ENCODE data around the gene FBXL19. TPM values are rescaled to one million over a fixed set of nuclear protein-coding genes. Genes with fewer than 3 reads are reported as not detected.

The FBXL19 gene
- total and polyA plus RNA-seq, 9 of the 15 experiments (the other 6 are each of a cell fraction or from before 2014, with no cell fraction given) = 0.13 to 48.0 (median 13.5) TPM; not detected in 1

- TF ChIP-seq HDAC1 (IDR thresholded peaks at IDR 0.05) (peak in 1 of 2 experiments; percentile 65; a peak in 2 of 4 replicates), DACH1 (IDR thresholded peaks at IDR 0.05; ENCODE audit: partially characterized antibody) (no peak), NFXL1 (CRISPR knock-in tag; IDR thresholded peaks at IDR 0.05) (no peak), ZNF277 (CRISPR knock-in tag; IDR thresholded peaks at IDR 0.05; ENCODE audit: borderline replicate concordance) (no peak), NONO (IDR thresholded peaks at IDR 0.05; ENCODE audit: low read depth in 2 of 2, low read length in 1 of 2) (0 out of 4 replicates have a peak, but pooled peaks of 1 of the 2 experiments have one; percentile 12), HDAC3 (IDR thresholded peaks at IDR 0.05; ENCODE audit: borderline replicate concordance, partially characterized antibody) (no peak), SP1 (CRISPR knock-in tag; IDR thresholded peaks at IDR 0.05) (0 out of 2 replicates have a peak, but pooled peaks have one; percentile 2), RNF2 (IDR thresholded peaks at IDR 0.05) (peak; percentile 27; the same call in 1 of the 2 replicates), TARDBP (IDR thresholded peaks at IDR 0.05) (0 out of 2 replicates have a peak, but pooled peaks have one; percentile 24), RCOR1 (IDR thresholded peaks at IDR 0.05; ENCODE audit: borderline replicate concordance in 1 of 2, low read depth in 2 of 2, low read length in 2 of 2) (0 out of 4 replicates have a peak, but pooled peaks of 1 of the 2 experiments have one; percentile 8), ARHGAP35 (IDR thresholded peaks at IDR 0.05; ENCODE audit: partially characterized antibody) (peak; percentile 35), ZBTB11 (CRISPR knock-in tag; IDR thresholded peaks at IDR 0.05) (no peak), XRCC5 (IDR thresholded peaks at IDR 0.05; ENCODE audit: low read depth, low read length) (no peak), NFRKB (IDR thresholded peaks at IDR 0.05; ENCODE audit: low read depth) (no peak), SMARCC2 (IDR thresholded peaks at IDR 0.05; ENCODE audit: low read depth) (no peak), MBD1 (CRISPR knock-in tag; IDR thresholded peaks at IDR 0.05) (peak; percentile 89; the same call in 1 of the 2 replicates), POLR2AphosphoS5 (IDR thresholded peaks at IDR 0.05; ENCODE audit: control insufficient read depth, insufficient read depth, low read depth, low read length) (0 out of 2 replicates have a peak, but pooled peaks have one; percentile 18), YBX1 (IDR thresholded peaks at IDR 0.05) (no peak), MED1 (CRISPR knock-in tag; IDR thresholded peaks at IDR 0.05; ENCODE audit: borderline replicate concordance) (no peak), SMAD4 (CRISPR knock-in tag; conservative IDR thresholded peaks at IDR 0.05) (0 out of 2 replicates have a peak, but pooled peaks have one; percentile 2), EGR1 (conservative IDR thresholded peaks at IDR 0.05) (peak; percentile 4; the same call in 1 of the 2 replicates)
Measured at GRCh38 chr16:30895627-30896260, 27.6 kb upstream of the FBXL19 start (continued).

Measured in K562 (cell line).